Dedifferentiated amniotic fluid mesenchymal stem cell (primary cell): ENCODE data around the gene TEX36.
A peak's percentile ranks its signal among the peaks of the same experiment; 100 is the strongest.
"Not testable (repeated sequence)": the region's sequence is repeated elsewhere in the genome, so short reads cannot be mapped to it uniquely, and the experiment has no call there.

ENCODE experiments used
- DNase-seq: peaks from one replicate; pipeline ENCODE4 v3.0.0-alpha.2; 2016; ENCODE audit errors: extremely low spot score

The TEX36 gene

GRCh38 chr10:125692601-125693523 is 9.9 kb upstream of the TEX36 start:
- no peak for DNase-seq

DNA sequence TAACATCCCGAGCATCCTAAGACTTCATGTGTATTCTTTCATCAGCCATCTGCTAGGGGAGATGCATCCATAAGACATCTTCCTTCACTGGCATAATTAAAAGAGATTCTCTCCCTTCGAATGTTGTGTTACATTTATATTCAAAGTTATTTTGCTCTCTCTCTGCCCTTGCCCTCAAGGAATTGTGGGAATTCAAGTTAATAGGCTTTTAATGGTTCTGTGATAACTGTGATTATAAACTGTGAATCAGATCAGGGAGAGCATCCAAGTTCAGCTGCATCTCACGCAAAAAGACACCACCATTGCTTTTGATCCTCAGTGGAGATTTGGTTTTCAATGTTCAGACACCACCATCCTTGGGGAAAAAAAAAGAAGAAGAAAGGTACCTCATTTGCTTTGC is 9.2 kb upstream of the TEX36 start:
- DNase-seq: no peak

GRCh38 chr10:125691160-125691981 is 8.4 kb upstream of the TEX36 start:
- DNase-seq: peak; percentile 40

DNA sequence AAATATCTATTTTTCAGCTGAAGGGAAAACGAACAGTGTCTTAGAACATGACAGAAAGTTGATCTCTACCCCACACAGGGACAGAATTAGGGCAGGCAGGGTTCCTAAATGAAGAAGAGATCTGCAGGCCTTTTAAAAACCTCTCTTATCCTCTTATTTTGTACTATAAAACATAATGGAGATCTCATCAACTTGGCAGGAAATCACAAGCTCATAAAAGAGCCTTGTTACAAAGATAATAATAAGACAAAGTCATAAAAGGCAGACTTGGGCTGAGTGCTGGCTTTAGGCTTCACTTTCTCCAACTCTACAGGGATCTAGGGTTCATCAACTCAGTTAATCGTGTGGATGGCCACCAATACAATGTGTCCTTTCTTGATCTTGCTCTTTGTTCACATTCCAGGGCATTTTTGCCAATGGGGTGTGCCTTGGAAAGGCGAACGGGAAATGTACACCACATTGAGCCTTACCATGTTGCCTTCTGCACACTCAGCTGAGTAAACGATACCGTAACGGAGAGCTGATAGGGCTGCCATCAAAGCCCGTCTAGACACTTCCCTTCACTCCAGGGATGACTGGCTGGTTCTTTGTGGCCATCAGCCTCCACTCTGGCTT is 7.1 kb upstream of the TEX36 start:
- DNase-seq: no peak

- no peak for DNase-seq
Measured at GRCh38 chr10:125687507-125688185, 4.7 kb upstream of the TEX36 start.

GRCh38 chr10:125684581-125684980 is 1.6 kb upstream of the TEX36 start:
- no peak for DNase-seq

- DNase-seq: no peak
Measured at GRCh38 chr10:125683821-125684220, 858 bp upstream of the TEX36 start.

GRCh38 chr10:125679436-125679835 is 3.5 kb downstream of the TEX36 start:
- no peak for DNase-seq

DNA sequence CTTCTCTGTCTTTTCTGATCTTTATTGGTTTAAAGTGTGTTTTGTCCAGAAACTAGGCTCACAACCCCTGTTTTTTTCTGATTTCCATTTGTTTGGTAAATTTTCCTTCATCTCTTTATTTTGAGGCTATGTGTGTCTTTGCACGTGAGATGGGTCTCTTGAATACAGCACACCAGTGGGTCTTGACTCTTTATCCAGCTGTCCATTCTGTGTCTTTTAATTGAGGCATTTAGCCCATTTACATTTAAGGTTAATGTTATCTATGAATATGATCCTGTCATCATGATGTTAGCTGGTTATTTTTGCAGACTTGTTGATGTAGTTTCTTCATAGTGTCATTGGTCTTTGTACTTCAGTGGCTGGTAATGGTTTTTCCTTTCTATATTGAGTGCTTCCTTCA is 10.1 kb downstream of the TEX36 start:
- no peak for DNase-seq

GRCh38 chr10:125662584-125662983 is 20.4 kb downstream of the TEX36 start:
- no peak for DNase-seq

GRCh38 chr10:125661941-125662515 is 20.9 kb downstream of the TEX36 start:
- peak; percentile 97 for DNase-seq

DNA sequence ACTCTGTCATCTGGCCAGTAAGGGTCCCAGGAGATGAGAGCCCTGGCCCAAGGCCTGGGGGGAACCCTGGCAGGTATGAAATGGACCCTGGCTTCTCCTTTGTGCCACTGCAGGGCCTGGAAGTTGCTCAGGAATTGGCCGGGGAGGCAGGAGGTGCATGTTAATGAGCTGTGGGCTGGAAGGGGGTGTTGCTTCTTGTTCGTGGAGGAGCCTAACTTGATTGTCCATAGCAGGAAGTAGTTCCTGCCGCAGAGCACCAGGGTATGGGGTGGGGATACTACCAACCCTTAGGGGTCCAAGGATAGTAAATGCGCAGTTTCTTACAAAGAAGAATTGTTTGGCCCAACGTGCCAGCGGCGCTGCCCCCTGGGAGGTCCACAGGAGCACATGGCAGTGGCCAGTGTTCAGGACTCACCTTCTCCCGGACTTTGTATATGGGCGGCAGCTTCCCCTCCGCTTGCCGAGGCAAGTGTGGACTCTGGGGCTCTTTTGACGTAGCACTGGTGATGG is 21.5 kb downstream of the TEX36 start:
- no peak for DNase-seq

DNA sequence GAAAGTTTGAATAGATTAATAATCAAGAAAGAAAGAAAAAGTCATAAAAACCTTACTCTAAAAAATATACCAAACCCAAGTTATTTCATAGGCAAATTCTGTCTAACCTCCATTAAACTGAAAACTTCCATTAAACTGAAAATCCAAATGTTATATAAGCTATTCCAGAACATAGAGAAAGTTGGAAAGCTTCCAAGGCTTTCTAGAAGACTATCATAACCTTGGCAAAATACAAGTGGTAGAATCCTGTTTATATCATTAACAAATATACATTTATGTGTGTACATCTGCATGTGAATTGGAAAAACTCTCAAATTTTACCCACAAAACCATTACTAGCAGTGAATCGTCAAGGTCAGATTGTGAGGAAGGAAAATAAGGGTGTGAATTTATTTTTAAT is 23.9 kb downstream of the TEX36 start:
- DNase-seq: no peak

- no peak for DNase-seq
Measured at GRCh38 chr10:125656523-125656922, 26.4 kb downstream of the TEX36 start.

DNA sequence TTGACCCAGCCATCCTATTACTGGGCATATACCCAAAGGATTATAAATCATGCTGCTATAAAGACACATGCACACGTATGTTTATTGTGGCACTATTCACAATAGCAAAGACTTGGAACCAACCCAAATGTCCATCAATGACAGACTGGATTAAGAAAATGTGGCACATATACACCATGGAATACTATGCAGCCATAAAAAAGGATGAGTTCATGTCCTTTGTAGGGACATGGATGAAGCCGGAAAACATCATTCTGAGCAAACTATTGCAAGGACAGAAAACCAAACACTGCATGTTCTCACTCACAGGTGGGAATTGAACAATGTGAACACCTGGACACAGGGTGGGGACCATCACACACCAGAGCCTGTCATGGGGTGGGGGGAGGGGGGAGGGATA is 29.9 kb downstream of the TEX36 start:
- DNase-seq: not testable (repeated sequence)

DNA sequence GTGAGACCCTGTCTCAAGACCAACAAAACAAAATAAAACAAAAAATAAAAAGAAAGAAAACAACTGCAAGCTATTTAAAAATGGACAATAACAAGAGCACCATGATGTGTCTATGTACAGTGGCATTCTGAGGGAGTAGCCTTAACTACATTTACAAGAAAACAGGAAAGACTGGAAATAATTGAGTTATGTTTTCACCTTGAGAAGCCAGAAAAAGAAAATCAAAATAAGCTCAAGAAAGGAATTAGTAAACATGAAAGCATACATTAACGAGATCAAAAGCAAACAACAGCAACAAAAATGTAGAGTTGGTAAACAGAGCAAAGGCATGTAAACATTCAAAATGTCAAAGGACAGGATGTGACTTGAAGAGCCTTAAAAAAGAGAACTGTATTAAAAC is 36.7 kb downstream of the TEX36 start:
- no peak for DNase-seq

GRCh38 chr10:125641398-125641797 is 41.6 kb downstream of the TEX36 start:
- no peak for DNase-seq

GRCh38 chr10:125640653-125641052 is 42.3 kb downstream of the TEX36 start:
- DNase-seq: no peak

- no peak for DNase-seq
Measured at GRCh38 chr10:125639846-125640245, 43.1 kb downstream of the TEX36 start.

- DNase-seq: no peak
Measured at GRCh38 chr10:125638555-125638954, 44.4 kb downstream of the TEX36 start.

GRCh38 chr10:125637496-125637895 is 45.5 kb downstream of the TEX36 start:
- no peak for DNase-seq
